Sigmoid colon (tissue), 4 donors: ENCODE measurements around the gene RBM25.

Experiments
- POLR2A ChIP-seq, 2 donors: fragments of 450-650 bp; IDR thresholded peaks; one replicate each; pipeline ENCODE4 v1.6.1; 2016; ENCODE audit warnings: antibody characterized with exemption in 2 of 2, mild to moderate bottlenecking in 2 of 2, moderate library complexity in 2 of 2
- POLR2AphosphoS5 ChIP-seq, 4 donors: sonication (generic); formaldehyde crosslinking; IDR thresholded peaks; one replicate each; pipeline ENCODE4 v1.6.1; 2017; ENCODE audit warnings: antibody characterized with exemption in 4 of 4

DNA sequence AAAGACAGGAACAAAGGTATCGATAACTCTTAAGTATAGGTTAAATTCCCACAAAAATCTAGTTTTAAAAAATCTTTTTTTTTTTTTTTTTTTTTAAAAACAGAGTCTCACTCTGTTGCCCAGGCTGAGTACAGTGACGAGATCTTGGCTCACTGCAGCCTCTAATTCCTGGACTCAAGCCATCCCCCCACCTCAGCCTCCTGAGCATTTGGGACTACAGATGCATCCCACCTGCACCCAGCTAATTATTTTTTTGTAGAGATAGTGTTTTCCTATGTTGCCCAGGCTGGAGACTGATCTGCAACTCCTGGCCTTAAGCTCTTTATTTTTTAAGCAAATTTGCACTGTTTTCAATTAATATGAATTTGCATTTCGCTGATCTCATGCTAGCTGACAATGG is 87.8 kb downstream of the RBM25 start:
- TF ChIP-seq POLR2A (IDR thresholded peaks at IDR 0.05) (no peak), POLR2AphosphoS5 (IDR thresholded peaks at IDR 0.05) (no peak)
